CD4-positive, alpha-beta T cell treated with Interleukin-2 at 100 ng/mL for 4 hours (primary cell): ENCODE measurements around the gene AGTR1.

Experiments used
- DNase-seq: peaks from one replicate; pipeline ENCODE4 v3.0.0-alpha.2; 2020; ENCODE audit warnings: low spot score

The AGTR1 gene

DNA sequence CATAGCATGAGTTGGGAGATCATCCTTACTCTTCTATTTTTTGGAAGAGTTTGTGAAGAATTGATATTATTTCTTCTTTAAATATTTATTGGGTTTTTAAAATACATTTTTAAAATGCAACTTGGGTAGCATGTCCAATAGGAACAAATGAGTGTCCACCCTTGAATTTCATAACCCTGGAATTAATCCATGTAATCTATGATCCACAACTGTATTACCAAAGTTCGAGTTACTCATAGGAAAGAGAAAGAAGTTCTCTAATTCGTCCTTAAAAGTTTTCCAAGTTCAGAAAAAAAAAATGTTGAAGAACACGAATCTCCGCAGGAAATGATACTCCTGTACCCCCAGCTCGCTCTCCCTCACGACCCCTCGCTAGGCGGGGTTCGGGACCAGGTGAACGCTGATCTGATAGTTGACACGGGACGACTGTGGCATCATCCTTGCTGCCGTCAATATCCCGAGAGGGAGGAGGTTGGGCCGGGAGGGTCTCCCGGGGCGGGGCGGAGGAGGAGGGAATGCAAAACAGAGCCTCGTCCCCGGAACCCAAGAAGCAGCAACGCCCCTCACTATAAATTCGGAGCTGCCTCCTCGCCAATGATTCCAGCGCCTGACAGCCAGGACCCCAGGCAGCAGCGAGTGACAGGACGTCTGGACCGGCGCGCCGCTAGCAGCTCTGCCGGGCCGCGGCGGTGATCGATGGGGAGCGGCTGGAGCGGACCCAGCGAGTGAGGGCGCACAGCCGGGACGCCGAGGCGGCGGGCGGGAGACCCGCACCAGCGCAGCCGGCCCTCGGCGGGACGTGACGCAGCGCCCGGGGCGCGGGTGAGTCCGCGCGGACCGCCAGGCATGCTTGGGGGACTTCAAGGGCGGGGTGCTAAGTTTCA, at the start of gene AGTR1:
AGTR1 (plus strand) TSS at position 598 of the 884 bp plus-strand sequence. CDS start 43,133 bp downstream, outside the sequence.
- DNase-seq = no peak

DNA sequence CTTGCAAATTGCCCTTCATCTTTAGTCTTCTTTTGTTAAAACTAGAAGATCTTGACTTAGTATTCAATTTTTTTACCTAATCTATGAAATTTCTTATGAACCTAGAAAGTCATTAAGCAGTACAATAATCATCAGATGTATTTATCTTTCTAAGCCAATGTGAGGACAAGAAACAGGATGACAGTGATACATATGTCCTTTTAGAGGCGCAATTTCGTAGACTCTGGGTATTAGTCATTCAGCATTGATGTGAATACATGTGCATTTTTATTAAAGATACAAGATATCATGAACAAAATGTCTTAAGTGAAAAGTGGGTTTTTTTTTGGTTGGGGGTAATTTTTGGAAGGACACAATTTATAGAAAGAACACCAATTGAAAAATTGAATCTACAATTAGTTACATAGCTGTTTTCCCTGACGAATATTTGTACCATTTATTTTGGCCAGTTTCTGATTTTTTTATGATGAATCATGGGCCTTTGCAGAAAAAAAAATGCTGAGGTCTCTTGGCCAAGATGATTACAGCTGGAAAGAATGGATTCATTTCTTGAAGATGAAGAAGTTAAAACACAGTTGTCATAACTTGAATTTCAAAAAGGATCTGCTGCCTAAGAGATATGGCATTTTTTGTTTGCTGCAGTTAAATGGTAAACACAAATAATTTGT, 48.9 kb upstream of the AGTR1 start:
- no peak for DNase-seq

DNA sequence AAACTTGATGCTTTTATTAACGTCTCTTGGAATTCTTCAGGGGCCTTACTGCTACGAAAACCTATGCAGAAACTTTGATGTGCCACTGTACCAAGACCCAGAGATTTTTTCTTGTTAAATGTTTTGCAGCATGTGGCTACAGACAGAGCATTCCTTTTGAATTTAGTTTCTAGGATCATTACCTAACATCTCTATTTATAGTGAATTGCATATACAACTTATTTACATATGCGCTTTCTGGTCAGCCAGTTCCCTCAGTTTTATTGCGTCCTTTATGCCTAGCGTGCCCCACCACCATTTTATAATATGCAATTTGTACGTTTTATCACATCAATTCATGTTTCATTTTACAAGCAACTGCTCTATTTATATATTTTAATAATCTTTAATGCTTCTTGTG, 46.2 kb upstream of the AGTR1 start:
- DNase-seq = no peak

DNA sequence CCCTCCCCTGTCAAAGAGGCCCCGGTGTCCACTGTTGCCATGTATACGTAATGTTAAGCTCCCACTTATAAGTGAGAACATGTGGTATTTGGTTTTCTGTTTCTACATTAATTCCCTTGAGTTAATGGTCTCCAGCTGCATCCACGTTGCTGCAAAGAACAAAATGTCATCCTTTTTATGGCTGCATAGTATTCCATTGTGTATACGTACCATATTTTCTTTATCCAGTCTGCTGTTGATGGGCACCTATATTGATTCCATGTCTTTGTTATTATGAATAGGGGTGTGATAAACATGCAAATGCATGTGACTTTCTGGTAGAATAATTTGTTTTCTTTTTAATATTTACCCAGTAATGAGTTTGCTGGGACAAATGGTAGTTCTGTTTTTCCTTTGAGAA, 43.3 kb upstream of the AGTR1 start:
- no peak for DNase-seq

DNA sequence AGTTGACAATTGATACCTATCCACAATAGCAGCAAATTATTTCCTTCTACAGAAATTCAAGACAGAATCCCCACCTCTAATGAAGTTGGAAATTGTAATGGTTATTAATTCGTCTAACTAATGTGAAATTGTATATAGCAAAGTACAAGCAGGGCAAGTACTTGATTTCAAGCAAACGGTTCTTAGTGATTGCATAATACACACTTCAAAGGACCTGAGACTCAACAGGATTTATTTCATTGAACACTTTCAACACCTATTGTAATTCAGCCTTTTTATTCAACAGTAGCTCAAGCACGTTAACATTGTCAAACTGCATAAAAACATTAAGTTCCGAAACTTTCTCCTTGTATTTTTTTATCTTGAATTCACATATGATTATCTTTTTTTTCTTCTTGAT, 40.2 kb upstream of the AGTR1 start:
- no peak for DNase-seq

DNA sequence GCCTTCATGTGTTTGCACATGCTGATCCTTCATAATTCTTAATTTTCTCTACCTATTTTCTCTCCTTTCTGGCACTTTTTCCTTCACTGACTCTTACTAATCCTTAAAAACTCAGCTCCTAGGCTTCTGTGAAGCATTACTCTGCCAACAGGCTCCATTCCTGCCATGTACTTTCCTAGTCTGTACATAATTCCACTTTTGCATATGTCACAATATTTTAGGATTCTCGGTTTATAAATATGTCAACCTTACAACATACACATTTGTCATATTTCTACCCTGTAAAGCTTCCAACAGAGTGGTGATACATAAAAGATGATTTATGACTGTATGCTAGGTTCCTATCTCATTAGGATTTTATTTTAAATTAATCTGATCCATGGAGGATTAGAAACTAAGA, 38.2 kb upstream of the AGTR1 start:
- no peak for DNase-seq

DNA sequence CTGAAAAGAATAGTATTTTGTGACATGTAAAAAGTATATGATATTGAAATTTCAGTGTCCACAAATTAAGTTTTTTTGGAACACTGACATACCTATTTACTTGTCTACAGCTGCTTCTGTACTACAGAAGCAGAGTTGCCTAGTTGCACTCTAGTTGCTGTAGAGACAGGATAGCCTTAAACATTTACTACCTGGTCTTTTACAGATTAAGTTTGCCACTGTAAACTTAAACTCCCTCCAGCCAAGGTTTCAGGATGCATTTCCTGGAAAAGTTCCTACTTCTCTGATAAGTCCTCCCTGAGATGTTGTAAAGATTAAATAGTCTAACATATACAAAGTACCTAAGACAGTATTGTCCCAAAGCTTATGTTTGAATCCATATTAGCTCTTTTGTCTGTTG, 17.4 kb upstream of the AGTR1 start:
- no peak for DNase-seq

DNA sequence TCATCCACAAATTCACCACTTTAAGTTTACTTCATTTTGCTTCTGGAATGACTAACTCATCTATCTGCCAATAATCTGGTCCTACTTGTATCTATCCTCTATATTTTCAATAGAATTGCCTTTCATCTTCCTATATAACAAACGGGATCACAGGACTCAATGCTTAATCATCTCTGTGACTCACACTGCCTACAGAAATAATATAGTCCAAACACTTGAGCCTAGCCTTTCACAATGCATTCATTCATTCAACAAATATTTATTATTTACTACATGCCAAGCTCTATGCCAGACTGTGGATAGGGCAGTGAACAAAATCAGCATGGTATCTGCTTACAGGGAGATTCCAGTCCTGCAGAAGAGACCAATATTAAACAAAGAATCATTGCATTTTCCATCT, 16.6 kb upstream of the AGTR1 start:
- DNase-seq = no peak

DNA sequence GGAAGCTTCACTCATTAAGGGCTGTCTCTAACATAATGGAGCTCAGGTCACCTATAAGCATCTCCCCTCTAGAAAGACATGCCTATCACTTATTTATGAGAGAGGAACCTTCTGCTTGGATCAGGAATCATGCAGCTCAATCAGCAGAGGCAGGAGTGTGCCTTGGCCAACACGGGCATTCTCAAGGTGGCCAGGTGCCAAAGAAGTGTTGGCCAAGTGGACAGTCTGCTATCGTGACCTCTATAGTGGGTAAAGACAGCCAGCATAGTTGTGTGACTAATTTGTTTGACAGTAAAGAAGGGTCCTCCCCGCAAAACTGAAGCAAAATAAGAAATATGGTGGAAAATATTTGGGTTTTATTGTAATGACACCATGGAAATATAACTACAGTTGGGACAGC, 14.7 kb upstream of the AGTR1 start:
- DNase-seq = no peak

DNA sequence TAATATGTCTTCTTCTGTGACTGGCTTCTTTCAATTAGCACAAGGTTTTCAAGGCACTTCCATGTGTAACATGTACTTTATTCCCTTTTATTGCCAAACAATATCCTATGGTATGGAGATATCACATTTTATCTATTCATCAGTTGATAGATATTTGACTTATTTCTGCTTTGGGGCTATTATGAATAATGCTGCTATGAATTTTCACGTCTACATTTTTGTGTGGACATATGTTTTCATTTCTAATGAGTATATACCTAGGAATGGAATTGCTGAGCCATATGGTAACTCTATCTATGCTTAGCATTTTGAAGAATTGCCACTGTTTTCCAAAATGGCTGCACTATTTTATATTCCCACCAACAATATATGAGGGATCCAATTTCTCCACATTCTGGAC, 3.6 kb upstream of the AGTR1 start:
- no peak for DNase-seq

DNA sequence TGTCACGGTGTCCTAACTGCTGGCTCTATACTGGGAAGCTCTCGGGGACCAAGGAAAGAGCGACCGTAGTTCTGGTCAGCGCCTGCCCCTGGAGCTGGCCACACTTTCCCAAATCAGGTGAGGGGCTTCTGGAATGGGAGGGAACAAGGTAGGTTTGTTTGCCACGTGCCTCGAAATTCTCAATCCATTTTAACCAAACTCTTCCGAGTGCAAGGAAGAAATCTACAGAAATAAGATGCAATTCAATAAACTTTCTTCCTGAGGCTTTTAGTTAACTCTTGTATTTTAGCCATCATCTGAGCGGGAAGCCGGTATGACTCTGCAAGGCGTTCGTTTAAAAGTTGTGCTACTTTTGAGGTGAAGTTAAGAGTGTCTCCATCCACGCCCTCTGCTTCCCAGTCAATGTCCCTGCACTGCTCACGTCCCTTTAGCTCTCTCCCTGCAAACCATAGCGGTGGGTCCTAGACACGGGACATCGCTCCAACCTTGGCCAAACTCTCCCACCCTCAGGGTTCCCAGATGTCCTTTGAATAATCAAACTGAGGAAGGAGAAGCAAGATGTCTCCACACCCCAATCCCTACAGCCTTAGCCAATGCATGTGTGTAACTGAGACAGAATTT, 597 bp downstream of the AGTR1 start:
- DNase-seq = no peak

DNA sequence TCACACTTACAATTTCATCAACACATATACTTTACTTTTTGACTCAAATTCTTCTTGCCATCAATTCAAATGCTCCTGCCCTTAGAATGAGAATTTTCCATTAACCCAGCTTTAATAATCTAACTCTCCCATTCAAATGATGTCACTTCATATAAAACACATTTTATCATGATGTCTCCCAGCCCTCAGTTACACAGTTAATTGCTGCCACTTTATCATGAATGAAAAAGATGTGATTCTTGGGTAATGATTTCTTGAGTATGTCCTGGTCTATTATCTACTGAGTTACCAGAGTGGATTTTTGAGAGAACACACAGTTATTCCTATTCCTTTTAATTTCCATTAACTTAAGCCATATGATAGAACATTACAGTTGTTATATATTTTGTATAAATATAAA, 7.6 kb downstream of the AGTR1 start:
- DNase-seq = no peak

DNA sequence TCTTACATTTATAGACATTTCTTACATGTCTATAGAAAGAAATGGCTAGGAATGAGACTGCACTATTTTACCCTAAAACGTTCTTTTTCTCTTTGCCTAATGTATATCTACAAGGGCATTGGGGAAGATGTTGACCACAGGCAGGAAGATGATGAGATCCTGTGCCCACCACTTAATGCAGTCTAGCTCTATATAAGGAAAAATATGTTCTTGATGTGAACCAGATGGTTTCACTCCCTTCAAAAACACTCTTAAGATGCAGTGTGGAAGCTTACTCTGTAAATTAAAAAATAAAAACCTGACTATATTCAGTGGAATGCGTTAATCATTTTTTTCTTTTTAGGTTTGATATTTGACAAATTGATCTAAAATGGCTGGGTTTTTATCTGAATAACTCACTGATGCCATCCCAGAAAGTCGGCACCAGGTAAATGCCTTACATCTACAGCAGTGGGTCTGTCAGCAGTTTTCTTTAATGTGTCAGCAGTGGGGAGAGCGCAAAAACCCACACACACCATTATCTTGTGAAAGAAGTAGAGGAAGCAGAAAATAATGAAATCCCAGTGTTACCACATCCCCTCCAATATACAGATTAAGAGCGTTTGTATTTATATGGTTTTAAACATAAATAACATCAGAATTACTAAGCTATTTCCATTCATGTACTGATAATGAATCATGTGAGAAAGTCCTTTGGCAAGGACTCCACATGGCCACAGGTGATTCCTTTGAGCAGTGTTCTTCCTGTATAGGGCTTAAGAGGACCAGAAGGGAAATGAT, 10.1 kb downstream of the AGTR1 start:
- DNase-seq = no peak

DNA sequence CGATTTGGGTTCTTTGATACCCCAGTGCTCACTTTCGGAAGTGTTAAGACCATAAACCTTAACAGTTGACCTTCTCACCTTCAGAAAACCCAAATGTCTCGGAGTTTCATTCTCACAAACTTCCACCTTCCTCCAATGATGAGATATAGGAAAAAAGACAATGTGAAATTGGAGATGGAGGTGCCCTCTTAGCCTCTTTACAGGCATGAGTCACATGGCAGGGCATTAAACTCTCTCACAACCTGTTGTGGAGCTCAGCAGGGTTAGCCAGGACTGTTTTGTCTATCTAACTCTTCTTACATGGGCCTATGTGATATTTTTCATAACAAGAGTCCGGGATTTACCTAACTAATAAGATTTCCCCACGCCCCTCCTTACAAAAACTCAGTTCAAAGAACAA, 10.7 kb downstream of the AGTR1 start:
- DNase-seq = no peak

DNA sequence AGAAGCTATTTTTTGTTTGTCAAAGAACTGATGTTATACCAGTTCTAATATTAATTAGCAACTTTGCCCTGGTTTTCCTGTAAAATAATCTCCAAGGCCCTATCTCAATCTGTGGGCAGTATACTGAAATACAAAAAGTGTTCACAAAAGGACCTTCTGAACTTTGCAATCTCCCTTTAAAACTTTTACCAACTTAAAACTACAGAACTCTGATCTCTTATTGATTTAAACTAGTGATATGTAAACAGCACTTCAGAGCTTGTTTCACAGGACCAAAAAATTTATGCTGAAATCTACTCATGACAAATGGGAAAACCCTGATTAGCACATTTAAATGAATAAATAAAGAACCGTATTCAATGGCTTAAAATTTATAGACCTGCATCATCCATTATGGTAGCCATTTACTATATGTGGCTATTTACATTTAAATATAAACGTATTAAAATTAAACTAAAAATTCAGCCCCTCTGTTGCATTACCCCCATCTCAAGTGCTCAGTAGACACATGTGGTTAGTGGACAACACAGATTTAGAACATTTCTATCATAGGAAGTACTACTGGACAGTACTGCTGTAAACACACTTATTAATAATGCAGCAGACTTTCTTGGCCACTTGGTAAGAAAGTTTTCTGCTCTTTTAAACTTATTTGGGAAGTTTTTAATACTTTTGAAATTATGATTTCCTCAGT, 12.0 kb downstream of the AGTR1 start:
- DNase-seq = no peak

DNA sequence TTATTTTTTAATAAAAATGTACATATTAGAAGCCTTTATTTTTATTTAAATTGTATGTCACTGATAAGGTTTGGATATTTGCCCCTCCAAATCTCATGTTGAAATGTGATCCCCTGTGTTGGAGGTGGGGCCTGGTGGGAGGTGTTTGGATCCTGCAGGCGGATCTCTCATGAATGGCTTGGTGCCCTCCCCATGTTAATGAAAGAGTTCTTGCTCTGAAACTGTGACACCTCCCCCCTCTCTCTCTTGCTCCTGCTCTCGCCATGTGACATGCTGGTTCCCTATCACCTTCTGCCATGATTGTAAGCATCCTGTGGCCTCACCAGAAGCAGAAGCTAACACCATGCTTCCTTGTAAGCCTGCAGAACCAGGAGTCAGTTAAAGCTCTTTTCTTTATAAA, 13.0 kb downstream of the AGTR1 start:
- no peak for DNase-seq

DNA sequence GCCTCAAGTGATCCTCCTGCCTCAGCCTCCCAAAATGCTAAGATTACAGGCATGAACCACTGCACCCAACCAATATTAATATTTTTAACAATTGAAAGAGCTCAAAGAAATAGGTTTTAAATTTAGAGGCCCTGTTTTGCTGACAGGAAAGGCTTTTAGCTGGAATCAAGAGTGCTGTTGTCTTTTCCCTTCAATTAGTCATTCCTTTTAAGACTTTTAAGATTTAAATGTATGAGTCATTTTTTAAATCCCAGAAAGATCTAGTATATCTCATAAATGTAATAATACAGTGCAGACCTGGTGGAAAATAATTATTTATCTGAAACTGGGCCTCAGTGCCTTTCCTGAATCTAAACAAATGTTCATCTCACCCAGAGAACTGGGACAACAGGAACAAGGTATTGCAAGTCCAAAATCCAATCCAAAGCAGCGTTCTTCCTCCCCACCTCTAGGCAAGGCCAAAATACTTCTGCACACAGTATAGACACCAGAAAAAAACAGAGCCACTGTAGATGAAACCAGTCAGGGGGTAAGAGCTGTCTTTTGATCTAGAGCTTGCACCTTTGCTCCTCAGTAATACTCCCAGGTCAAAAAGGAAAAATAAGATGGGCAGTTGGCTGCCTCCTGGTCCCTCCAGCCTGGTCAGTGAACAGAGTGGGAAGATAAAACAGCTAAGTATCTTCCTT, 14.4 kb downstream of the AGTR1 start:
- DNase-seq = no peak

DNA sequence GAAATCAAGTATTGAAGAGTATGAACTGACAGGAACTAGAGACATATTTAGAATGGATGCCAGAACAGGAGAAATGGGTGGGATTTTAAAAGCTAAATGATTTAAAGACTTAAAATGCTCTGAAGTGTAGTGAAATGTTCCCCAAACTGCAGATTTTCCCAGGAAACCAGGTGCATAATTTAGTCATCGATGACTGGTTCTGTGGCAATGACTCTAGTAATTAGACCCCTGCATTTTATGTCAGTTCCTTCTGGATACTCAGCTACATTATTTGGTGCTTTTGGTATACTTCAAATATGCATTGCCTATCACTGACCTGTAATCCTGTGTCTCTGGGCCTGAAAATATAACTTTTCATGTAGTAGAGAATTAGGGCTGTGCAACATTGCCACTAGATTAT, 16.8 kb downstream of the AGTR1 start:
- no peak for DNase-seq

DNA sequence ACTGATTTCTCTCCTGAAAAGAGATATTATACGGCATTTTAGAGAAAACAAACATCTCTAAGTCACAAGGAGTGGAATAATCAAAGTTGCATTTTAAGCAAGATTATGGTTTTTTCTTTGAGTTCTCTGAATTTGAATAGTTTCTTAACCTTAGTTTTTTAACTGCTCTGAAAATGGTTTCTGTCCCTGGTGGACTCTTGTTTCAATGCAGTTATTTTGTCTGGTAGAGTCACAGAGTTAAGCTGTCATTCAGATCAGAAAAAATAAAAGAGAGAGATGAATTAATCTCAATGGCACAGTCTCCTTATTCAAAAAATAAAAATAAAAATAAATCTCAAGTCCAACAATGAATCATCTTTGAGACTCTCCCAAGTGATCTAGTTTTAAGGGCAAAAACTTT, 19.0 kb downstream of the AGTR1 start:
- DNase-seq = no peak

DNA sequence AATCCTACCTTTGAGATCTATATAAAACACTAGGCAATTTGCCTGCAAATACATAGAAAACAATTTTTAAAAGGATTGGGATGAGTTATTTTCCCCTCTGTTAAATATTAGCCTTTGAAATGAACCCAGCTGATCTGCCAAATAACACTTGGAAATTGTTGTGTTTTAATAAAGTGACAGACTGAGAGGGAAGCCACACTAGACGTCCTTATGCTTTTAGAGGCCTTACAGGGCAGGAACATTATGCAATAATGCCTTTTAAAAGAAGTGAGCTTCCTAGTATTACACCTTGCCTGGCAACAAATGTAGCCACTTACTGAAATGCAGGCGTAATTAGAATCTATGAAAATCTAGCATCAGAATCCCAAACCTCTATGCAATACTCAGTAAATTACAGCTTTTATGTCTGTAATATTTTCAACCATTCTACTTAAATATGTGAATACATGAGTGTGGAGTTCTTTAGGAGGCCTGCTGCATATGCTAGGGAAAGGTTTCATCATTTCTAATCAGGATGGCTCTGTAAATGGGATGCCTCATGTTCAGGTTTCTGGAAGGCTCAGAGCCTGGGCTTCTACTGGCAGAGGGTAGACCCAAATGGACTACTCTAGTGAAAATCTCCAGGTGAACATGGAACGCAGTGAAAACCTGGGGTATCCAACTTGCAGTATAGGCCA, 20.3 kb downstream of the AGTR1 start:
- DNase-seq = no peak
